DND-41 (cell line): ENCODE measurements around the gene FHAD1.

Source experiments
- ATAC-seq: fragments of 200-7000 bp; cut with Tn5 transposase; 3 replicates; pipeline ENCODE4 v1.9.1; 2021; ENCODE audit warnings: low read depth; ENCODE audit not compliant: insufficient read depth
- DNase-seq: peaks from one replicate; pipeline ENCODE4 v3.0.0-alpha.2; 2020
- H2AFZ ChIP-seq: 2 replicates; pipeline ENCODE4 v1.6.0; 2012; ENCODE audit warnings: low read depth, low read length
- H3K27ac ChIP-seq: 2 replicates; pipeline ENCODE4 v1.5.1; 2012; ENCODE audit warnings: low read length, inconsistent platforms
- H3K27me3 ChIP-seq: fragments of 200-600 bp; sonication (generic); 2 replicates; pipeline ENCODE4 v1.6.0; 2012; ENCODE audit warnings: low read length, mild to moderate bottlenecking, inconsistent platforms; ENCODE audit not compliant: insufficient read depth, poor library complexity
- H3K36me3 ChIP-seq: 2 replicates; pipeline ENCODE4 v1.5.1; 2012; ENCODE audit warnings: low read length, inconsistent platforms; ENCODE audit not compliant: insufficient read depth
- H3K4me1 ChIP-seq: 2 replicates; pipeline ENCODE4 v1.5.1; 2012; ENCODE audit warnings: mild to moderate bottlenecking, low read length; ENCODE audit not compliant: insufficient read depth
- H3K4me2 ChIP-seq: 2 replicates; pipeline ENCODE4 v1.6.0; 2012; ENCODE audit warnings: mild to moderate bottlenecking, moderate library complexity, low read length, inconsistent platforms; ENCODE audit not compliant: insufficient read depth
- H3K4me3 ChIP-seq, 2 experiments: fragments of 200-600 bp in 1 of 2; shearing (Covaris generic) in 1 of 2; 2 replicates each; pipeline ENCODE4 v1.5.1; 2012 to 2016; ENCODE audit warnings: inconsistent platforms in 2 of 2, low read length in 2 of 2, mild to moderate bottlenecking in 2 of 2, low read depth in 1 of 2, moderate library complexity in 1 of 2
- H3K79me2 ChIP-seq: 2 replicates; pipeline ENCODE4 v1.6.0; 2012; ENCODE audit warnings: low read length, inconsistent platforms; ENCODE audit not compliant: insufficient read depth
- H3K9ac ChIP-seq: 2 replicates; pipeline ENCODE4 v1.6.0; 2012; ENCODE audit warnings: low read depth, mild to moderate bottlenecking, inconsistent platforms, low read length, moderate library complexity
- H3K9me3 ChIP-seq: 2 replicates; pipeline ENCODE4 v1.5.1; 2012; ENCODE audit warnings: low read length, moderate library complexity, mild to moderate bottlenecking, inconsistent platforms; ENCODE audit not compliant: insufficient read depth, severe bottlenecking
- H4K20me1 ChIP-seq: 2 replicates; pipeline ENCODE4 v1.6.0; 2012; ENCODE audit warnings: low read length; ENCODE audit not compliant: insufficient read depth
- CTCF ChIP-seq: IDR thresholded peaks from 2 replicates; pipeline ENCODE4 v1.5.1; 2012; ENCODE audit warnings: borderline replicate concordance, low read length, moderate library complexity, mild to moderate bottlenecking; ENCODE audit not compliant: poor library complexity, severe bottlenecking; ENCODE audit errors: extremely low read depth
- EZH2 ChIP-seq: IDR thresholded peaks from 3 replicates; pipeline ENCODE4 v1.6.1; 2012; ENCODE audit warnings: borderline replicate concordance, low read depth, mild to moderate bottlenecking, moderate library complexity, low read length, inconsistent platforms; ENCODE audit not compliant: severe bottlenecking

The FHAD1 gene

GRCh38 chr1:15345705-15346345 lies 98.8 kb downstream of the FHAD1 start:
- Histone ChIP-seq H3K36me3 (no peaks in the 10 kb centered on the region), H3K4me2 (no peak overlapping the region), H2AFZ (no peak overlapping the region), H3K4me1 (no peaks in the 10 kb centered on the region), H3K4me3 (no peak overlapping the region), H3K27ac (no peak overlapping the region), H3K9ac (no peak overlapping the region), H3K27me3 (peaks cover 32% of the 10 kb centered on the region), H4K20me1 (no peaks in the 10 kb centered on the region), H3K79me2 (no peaks in the 10 kb centered on the region), H3K9me3 (no peaks in the 10 kb centered on the region)
- no peak for DNase-seq
- TF ChIP-seq CTCF (no peak), EZH2 (no peak)
- ATAC-seq, result no peak

- Histone ChIP-seq H2AFZ (no peak overlapping the region), H3K4me2 (no peak overlapping the region), H3K4me1 (no peaks in the 10 kb centered on the region), H3K36me3 (no peaks in the 10 kb centered on the region), H3K27me3 (peaks cover 32% of the 10 kb centered on the region), H3K4me3 (no peak overlapping the region), H3K9me3 (no peaks in the 10 kb centered on the region), H3K27ac (no peak overlapping the region), H3K9ac (no peak overlapping the region), H4K20me1 (no peaks in the 10 kb centered on the region), H3K79me2 (no peaks in the 10 kb centered on the region)
- TF ChIP-seq CTCF (no peak), EZH2 (no peak)
- DNase-seq, result no peak
- no peak for ATAC-seq
Observed at GRCh38 chr1:15346346-15347030, 99.5 kb downstream of the FHAD1 start.

- Histone ChIP-seq H3K27me3 (peaks cover 32% of the 10 kb centered on the region), H3K36me3 (no peaks in the 10 kb centered on the region), H4K20me1 (no peaks in the 10 kb centered on the region), H3K4me3 (no peak overlapping the region), H3K27ac (no peak overlapping the region), H3K79me2 (no peaks in the 10 kb centered on the region), H3K9ac (no peak overlapping the region), H3K4me1 (no peaks in the 10 kb centered on the region), H3K9me3 (no peaks in the 10 kb centered on the region), H3K4me2 (no peak overlapping the region), H2AFZ (no peak overlapping the region)
- TF ChIP-seq CTCF, result no peak
- TF ChIP-seq EZH2, result no peak
- DNase-seq (no peak), ATAC-seq (no peak)
Observed at GRCh38 chr1:15347182-15347581, 100.2 kb downstream of the FHAD1 start.
